ENCODE data around the gene TTC17.

The TTC17 gene

DNA sequence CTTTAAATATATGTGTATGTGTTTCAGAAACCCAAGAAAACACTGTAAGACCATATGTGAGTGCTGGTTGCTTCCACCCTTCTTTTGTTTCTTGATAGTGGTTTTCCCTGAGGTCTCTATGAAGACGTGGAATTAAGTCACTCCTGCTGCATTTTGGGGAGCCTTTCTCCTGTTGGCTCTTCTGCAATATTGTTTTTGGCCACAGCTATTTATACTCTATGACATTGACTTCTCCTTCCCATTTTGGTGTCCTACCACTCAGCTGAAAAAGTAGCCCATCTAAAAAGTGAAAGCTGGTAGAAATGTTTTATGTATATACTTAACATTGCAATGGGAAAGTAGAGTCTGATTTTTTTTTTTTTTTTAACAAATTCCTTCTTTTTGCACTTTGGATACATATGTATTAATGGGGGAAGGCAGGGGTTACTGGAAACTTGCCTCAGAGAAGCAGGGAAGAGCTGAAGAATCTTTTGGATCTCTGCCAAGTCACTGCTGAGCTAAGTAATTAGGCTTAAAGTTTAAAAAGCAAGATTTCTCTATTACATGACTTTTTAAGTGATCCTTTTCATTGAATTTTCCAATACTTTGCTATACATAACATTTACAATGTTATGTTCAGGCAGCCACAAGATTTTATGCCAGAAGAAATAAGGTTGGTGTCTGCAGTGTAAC lies 1.8 kb downstream of the TTC17 start:
- no peak for DNase-seq (ENCODE audit: low spot score)
- POLR2A ChIA-PET (ENCODE audit: low non-redundant PET) = no interaction called here
- no peak overlapping the region for H3K27ac ChIP-seq
- CTCF ChIA-PET = no interaction called here
- TF ChIP-seq, protein P1, sequence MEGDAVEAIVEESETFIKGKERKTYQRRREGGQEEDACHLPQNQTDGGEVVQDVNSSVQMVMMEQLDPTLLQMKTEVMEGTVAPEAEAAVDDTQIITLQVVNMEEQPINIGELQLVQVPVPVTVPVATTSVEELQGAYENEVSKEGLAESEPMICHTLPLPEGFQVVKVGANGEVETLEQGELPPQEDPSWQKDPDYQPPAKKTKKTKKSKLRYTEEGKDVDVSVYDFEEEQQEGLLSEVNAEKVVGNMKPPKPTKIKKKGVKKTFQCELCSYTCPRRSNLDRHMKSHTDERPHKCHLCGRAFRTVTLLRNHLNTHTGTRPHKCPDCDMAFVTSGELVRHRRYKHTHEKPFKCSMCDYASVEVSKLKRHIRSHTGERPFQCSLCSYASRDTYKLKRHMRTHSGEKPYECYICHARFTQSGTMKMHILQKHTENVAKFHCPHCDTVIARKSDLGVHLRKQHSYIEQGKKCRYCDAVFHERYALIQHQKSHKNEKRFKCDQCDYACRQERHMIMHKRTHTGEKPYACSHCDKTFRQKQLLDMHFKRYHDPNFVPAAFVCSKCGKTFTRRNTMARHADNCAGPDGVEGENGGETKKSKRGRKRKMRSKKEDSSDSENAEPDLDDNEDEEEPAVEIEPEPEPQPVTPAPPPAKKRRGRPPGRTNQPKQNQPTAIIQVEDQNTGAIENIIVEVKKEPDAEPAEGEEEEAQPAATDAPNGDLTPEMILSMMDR (conservative IDR thresholded peaks at IDR 0.05; ENCODE audit: low read depth) = no peak

DNA sequence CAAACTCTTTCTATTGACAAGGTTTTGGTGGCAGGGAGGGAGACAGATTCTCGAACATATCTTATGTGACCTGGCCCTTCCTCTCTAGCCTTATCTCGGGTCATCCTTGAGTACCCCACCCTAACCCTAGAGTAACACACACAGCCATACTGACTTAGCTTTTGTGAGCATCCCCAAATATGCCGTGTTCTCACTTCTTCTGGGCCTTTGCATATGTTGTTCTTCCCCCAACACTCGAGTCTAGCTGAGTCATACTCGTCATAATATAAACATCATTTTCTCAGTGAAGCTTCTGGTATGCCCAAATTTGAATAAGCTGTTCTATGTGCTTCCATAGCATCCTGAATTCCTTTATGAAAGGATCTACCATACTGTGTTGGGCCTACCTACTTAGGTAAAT lies 8.0 kb downstream of the TTC17 start:
- DNase-seq (ENCODE audit: low spot score) = no peak
- ChIA-PET POLR2A (ENCODE audit: low non-redundant PET) (no interaction called here), CTCF (no interaction called here)

DNA sequence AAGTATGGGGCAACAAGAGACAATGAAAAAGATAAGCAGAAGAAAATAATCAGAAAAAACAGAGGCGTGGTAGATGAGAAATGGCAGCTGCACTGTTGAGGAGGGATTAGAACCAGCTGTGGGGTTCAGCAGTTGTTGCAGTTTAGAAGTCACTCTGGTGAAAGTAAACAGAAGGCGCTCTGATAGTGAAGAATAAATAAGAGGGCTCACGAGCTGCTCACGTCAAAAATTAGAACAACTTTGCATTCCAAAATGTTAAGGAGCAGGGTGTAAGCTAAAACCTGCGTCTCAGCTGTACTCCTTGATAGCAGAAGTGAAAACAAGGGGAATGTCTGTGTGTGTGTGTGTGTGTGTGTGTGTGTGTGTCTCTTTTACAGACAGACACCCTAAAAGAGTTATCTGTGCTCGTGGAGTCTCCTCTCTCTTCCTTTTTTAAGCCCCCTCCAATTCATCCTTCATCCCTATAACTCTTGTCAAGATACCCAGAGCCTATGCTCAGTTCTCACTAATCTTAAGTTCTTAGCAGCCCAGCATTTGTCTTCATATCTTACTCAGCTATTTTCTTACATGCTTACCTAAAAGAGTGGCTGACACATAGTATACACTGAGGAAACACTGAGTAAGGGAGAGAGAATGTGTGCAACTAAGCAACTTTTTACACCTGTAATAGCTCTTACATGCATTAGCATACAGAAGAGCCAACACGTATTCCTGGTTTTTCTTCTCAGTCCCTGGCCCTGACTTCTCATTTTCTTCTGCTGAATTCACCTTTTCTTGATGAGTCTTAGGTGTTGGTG lies 8.9 kb downstream of the TTC17 start:
- POLR2A ChIA-PET (ENCODE audit: low non-redundant PET) = no interaction called here
- CTCF ChIA-PET = no interaction called here
- no peak for DNase-seq (ENCODE audit: low spot score)
- H3K27ac ChIP-seq = no peak overlapping the region
- TF ChIP-seq, protein P1 (conservative IDR thresholded peaks at IDR 0.05; ENCODE audit: low read depth) = no peak

More for the DNA sequence above, 8.0 kb downstream of the TTC17 start:
- TF ChIP-seq, protein P1 (conservative IDR thresholded peaks at IDR 0.05; ENCODE audit: low read depth) = no peak
- H3K27ac ChIP-seq = no peak overlapping the region

DNA sequence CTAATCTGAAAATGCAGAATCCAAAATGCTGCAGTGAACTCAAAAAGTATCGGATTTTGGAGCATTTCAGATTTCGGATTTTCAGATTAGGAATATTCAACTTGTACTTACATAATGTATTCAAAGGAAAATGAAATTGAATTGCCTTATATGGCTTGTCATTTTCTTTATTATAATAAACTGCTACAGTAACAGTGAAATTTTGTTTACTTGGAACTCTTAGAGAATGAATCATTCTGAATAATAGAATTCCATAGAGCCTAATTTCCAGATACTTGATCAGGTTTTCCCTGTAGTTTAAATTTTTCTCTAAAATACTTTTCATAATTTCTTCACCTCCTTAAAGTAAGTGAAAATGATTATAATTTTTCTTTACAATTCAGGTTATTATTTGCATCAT lies 17.3 kb downstream of the TTC17 start:
- H3K27ac ChIP-seq = no peak overlapping the region
- TF ChIP-seq, protein P1 (conservative IDR thresholded peaks at IDR 0.05; ENCODE audit: low read depth) = no peak
- no peak for DNase-seq (ENCODE audit: low spot score)
- POLR2A ChIA-PET (ENCODE audit: low non-redundant PET) = no interaction called here
- CTCF ChIA-PET = no interaction called here

DNA sequence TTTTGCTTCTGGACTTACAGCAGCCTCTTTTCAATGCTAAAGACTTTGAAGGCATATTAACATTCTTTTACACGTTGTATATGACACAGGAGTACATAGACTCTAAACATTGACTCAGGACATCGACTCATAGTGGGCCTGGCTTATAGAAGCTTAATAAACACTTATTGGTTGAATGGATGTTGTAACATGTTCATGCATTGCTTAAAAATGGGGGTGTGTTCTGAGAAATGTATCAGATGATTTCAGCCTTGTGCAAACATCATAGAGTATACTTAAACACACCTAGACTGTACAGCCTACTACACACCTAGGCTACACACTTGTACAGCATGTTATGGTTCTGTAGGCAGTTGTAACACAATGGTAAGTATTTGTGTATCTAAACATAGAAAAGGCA lies 17.9 kb downstream of the TTC17 start:
- ChIA-PET POLR2A (ENCODE audit: low non-redundant PET) (no interaction called here), CTCF (interaction anchor here (0.7 kb wide), 1 partner anchor 57 kb away, joined by 3 read pairs; no protein-coding TSS in a partner anchor)
- TF ChIP-seq, protein P1 (conservative IDR thresholded peaks at IDR 0.05; ENCODE audit: low read depth) = no peak
- peak overlapping the region; percentile 40; the same call in 1 of the 2 replicates for H3K27ac ChIP-seq
- DNase-seq (ENCODE audit: low spot score) = peak; percentile 79

DNA sequence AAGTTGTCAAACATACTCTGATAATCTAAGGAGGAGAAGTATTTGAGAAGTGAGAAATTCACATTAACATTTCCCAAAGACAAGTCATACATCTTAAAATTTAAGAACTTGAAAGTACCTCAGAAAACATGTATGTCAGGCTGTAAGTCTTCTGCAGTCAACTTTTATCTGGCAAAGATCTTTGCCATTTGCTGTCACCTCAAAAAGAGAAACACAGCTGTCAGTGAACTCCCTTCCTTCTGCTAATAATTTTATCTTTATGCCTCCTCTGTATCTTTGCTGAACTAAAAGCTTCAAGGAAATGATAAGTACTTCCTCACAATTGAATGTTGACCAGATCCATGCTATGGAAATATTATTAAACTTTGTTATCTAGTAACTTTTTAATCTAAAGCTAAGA lies 18.7 kb downstream of the TTC17 start:
- no peak overlapping the region for H3K27ac ChIP-seq
- ChIA-PET POLR2A (ENCODE audit: low non-redundant PET) (no interaction called here), CTCF (no interaction called here)
- TF ChIP-seq, protein P1 (conservative IDR thresholded peaks at IDR 0.05; ENCODE audit: low read depth) = no peak
- DNase-seq (ENCODE audit: low spot score) = no peak
